Endometrium (tissue), 2 donors: ENCODE data around the gene GOLGA6L2.
A peak's percentile ranks its signal among the peaks of the same experiment; 100 is the strongest.
"Not testable (repeated sequence)": the region's sequence is repeated elsewhere in the genome, so short reads cannot be mapped to it uniquely, and the experiment has no call there.

Experiments used
- FAIRE-seq: peaks from 2 replicates; lab custom pipeline; 2012; peaks lifted over from hg19 to GRCh38; lab: Jason Lieb, UNC
- donor health status: control.
- donor health status: control.

Gene GOLGA6L2, protein sequence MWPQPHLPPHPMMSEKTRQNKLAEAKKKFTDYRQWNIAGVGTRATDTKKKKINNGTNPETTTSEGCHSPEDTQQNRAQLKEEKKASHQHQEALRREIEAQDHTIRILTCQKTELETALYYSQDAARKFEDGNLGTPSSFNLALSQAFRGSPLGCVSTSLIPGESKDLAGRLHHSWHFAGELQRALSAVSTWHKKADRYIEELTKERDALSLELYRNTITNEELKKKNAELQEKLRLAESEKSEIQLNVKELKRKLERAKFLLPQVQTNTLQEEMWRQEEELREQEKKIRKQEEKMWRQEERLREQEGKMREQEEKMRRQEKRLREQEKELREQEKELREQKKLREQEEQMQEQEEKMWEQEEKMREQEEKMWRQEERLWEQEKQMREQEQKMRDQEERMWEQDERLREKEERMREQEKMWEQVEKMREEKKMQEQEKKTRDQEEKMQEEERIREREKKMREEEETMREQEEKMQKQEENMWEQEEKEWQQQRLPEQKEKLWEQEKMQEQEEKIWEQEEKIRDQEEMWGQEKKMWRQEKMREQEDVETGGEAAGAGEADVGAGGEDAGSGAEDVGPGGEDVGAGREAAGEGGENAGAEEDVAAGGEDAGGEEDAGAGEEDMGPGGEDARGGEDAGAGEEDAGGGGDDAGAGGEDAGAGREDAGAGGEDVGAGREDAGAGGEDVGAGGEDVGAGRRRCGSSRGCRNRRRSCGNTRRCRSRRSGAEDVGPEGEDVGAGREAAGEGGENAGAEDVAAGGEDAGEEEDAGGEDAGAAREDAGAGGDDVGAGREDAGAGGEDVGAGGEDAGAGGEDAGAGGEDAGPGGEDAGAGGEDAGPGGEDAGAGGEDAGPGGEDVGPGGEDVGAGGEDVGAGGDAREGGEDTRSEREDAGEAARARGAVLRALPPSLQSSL

DNA sequence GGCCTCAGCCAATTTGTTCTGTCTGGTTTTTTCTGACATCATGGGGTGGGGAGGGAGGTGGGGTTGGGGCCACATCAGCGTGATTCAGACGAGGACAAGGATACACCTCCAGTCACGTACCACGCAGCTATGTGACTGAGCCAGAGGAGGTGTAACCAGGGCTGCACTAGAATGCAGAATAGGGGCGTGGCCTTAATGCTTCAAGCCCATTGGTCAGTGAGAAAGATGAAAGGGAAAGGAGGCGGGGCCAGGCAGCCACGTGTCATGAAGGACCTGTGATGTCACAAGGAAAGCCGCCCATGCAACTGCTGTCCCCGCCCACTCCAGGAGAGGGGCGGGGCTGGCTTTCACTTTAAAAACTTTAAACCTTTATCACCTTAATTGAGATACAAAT lies at the start of gene GOLGA6L2:
Gene GOLGA6L2, minus strand, starts transcription at position 137 of the 394 bp plus-strand sequence. Its CDS starts 62 bp downstream, at position 75.
- FAIRE-seq: no peak

DNA sequence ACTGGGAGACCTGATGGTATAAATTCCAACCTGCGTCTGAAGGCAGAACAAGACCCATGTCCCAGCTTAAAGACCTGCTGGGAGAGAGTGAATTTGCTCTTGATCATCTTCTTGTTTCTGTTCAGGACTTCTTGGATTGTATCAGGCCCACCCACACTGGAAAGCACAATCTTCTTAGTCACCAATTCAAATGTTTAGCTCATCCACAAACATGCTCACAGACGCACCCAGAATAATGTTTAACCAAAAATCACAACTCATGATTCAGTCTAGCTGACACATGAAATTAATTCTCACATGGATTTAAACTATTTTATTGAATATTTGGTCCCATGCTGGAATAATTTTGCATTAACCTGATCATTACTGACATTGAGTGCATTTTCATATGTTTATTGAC lies 37.8 kb upstream of the GOLGA6L2 start:
- FAIRE-seq: no peak

DNA sequence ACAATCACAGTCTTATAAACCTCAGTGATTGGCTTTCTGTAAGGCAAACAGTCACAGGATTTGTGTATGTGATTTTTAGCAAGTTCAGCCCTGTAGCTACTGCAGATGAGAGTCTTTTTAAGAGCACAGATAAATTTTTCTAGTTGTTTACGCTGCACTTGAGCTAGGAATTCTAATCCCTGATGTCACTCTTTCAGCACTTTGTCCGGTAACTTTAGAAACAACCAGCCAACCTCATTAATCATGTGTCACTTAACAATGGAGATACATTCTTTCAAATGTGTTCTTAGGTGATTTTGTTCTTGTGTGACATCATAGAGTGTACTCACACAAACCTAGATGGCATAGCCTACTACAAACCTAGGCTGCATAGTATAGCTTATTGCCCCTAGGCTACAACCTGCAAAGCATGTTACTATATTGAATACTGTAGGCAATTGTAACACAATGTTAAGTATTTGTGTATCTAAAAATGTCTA lies 36.8 kb upstream of the GOLGA6L2 start:
- FAIRE-seq: no peak

DNA sequence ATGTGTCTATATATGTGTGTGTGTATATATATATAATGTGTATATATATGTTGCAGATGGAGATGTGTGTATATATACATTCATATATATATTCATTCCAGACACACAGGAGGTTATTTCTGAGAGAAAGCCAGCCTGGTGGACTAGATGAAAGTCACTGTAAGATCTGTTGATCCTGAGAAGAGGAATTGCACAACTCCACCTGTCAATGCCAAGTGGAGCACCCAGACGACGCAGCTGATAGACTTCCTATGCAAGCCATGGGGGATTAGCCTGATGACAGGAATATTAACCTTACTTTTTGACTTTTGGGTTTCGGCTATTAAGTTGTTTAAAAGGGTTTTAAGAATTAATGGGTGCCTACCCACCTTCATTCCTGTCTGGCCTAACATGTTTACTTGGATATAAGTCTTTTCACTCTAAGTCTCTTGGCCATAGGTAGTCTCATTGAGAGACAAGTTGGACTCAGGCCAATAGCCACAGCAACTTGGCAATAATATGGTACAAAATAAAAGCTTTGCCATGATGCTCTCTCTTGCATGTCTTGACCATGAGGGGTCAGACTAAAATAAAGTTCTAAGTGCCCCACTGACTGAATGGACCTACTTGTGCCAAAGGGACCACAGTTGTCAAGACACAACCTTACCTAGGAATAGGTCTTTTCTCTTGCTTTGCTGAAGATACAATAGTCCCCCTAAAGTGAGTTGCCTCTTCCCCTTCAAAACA lies 35.9 kb upstream of the GOLGA6L2 start:
- no peak for FAIRE-seq

DNA sequence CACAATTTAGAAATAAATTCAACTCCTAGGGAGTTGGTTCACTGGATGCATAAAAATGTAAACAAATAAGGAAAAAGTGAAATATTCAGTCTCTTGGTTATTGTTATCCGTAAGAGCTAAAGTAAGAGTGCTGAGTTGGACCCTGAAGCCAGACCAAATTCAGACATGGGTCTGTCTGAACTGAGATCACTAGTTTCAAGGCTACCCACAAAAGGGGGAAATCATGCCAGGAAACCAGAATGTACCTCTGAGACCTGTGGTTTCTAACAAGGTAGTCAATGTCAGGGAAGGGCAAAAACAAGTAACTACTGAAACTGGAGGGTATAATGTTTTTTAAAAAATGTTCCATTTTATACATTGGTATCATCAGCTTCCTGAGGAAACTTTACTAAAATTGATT lies 35.2 kb upstream of the GOLGA6L2 start:
- no peak for FAIRE-seq

DNA sequence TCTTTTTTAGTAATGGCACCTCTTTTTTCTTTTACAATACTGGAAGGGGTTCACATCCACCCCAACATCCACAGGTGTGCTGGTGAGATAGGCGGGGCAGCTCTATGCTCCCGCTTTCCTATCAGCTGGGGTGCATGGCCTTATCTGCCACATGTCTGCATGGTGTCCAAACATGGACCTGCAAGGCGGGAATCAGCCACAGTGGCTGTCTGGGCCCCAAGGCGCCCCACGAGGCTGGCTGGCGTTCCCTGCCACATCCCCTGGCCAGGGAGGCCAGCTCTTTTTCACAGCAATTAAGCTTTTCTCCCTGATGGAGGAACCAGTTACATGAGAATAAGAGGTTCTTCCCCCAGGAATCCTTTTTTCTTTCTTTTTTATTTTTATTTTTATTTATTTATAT lies 30.9 kb upstream of the GOLGA6L2 start:
- FAIRE-seq: no peak

DNA sequence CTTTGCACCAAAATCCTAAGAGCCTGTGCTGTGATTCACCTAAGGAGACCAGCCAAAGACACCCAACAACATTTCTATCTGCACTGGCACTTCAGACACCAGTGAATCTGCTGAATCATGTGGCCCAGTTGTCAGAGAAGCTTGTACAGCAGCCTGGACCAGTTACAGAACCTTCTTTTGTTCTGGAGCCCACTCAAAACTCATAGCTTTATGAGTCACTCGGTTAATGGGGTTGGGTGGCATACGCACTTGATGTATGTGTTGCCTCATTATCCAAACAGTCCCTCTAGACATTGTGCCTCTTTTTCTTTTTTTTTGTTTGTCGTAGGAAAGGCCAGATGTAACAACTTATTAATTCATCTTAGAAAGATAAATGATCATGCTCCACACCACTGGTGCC lies 25.6 kb upstream of the GOLGA6L2 start:
- no peak for FAIRE-seq

DNA sequence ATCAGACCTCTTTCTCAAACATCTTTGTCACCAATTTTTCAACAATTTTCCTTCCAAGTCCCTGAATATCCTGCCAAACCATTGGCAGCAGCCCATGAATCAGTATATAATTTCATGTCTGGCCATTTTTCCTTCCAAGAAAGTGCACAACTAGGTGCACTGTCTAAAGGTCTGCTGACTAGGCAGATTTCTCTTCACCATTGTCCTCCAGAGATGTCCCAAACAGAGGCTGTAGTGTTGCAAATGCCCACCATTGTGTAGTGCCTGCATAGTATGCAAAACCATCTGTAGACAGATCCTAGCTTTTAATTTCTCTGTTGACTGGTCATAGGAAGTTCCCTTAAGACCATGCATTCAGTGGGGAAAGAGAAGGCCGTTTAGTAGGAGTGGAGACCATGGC lies 25.0 kb upstream of the GOLGA6L2 start:
- no peak for FAIRE-seq

DNA sequence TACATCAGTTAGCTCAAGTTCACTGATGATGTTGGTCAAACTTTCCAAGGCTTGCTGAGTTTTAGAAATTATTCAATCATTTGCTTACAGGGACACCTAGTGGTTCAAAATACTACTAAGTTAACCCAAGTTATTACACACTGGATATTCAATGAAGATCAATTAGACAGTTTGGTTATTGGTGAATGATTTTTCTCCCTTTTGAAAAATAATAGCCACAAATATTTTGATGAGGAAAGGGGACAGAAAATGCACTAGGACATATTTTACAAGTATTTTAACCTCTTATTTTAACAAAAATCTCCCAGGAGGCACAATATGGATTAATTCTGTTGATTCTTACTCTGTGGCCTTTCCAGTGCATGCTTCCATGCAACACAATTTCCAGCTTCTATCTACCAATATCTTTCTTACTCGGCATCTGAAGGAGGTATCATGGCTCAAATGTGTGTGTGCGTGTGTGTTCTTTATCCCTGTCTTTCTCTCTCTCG lies 20.1 kb upstream of the GOLGA6L2 start:
- peak; percentile 31 for FAIRE-seq

DNA sequence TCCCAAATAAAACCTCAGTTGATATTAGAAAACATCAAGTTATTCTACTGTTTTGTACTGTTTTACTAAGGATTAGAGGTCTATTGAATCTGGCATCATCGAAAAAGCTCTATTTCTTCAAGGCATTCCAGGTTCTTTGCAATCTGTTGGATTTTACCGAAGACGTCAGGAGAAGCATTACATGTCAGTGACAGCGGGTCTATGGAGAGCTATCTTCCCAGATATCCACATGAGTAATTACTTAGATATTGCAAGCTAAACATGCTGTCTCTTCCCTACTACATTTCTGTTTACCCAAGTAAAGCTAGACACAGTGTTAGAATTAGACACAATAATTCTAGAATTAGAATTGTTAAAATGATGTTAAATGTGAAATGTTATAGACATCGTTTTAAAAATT lies 10.8 kb upstream of the GOLGA6L2 start:
- no peak for FAIRE-seq

DNA sequence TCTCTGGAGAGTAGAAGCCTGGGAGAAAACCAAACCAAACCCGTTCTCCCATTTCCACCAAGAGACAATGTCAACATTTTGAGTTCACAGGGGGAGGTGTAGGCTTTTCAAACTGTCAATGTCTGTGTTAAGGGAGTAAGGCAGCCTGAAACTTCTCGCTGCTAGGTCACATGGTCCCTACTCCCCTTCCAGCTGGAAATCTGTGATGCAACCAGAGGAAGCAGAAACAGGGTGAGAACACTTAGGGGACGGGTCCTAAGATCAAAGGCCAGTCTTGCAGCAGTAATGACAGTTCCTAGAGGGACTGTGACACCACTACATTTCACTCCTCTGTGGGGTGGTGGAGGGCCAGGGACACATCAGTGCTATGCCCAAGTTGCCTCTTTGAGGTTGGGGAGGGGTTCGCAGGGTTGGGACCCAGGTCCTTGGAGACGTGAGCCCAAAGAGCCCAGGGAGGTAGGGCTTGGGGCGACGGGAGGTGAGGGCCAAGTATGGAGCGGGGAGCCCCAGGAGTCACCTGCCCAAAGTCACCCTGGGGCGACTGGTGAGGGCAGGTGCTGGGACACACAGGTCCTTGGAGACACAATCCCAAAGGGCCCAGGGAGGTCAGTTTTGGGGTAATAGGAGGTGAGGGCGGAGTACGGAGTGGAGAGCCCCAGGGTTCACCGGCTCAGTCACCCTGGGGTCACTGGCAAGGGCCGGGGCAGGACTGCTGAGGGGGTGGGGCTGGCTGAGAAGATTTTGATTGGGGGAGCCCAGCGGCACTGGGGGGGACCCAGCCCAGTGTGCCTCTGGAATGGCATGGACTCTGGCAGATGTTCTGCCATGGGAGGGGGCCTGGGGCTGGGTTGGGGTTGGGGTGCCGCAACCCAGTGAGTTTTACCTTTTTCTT lies 582 bp downstream of the GOLGA6L2 start:
- FAIRE-seq: no peak

DNA sequence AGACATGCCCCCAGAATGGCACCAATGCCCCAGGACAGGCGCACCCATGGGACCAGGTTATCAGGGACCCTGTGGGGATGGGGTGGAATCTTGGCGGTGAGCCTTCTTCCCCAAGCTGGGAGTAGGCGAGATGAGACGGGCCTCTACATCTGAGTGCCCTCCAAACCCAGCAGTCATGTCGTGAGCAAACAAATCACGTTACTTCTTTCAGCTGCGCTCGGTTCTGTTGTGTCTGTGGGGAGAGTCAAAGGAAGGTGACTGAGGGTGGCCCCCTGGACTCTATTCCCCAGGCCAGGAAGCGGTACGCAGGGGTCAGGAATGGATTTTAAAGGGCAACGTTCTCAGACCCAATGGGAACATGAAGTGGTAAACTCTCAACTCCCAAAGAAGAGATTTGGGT lies 2.8 kb downstream of the GOLGA6L2 start:
- FAIRE-seq: no peak

DNA sequence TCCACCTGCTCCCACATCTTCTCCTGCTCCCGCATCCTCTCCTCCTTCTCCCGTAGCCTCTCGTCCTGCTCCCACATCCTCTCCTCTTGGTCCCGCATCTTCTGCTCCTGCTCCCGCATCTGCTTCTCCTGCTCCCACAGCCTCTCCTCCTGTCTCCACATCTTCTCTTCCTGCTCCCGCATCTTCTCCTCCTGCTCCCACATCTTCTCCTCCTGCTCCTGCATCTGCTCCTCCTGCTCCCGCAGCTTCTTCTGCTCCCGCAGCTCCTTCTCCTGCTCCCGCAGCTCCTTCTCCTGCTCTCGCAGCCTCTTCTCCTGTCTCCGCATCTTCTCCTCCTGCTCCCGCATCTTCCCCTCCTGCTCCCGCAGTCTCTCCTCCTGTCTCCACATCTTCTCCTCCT lies 5.8 kb downstream of the GOLGA6L2 start:
- FAIRE-seq: no peak

DNA sequence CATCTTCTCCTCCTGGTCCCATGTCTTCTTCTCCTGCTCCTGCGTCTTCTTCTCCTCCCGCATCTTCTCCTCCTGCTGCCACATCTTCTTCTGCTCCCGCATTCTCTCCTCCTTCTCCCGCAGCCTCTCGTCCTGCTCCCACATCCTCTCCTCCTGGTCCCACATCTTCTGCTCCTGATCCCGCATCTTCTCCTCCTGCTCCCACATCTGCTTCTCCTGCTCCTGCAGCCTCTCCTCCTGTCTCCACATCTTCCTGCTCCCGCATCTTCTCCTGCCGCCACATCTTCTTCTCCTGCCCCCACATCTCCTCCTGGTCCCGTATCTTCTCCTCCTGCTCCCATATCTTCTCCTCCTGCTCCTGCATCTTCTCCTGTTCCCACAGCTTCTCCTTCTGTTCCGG lies 6.4 kb downstream of the GOLGA6L2 start:
- FAIRE-seq: no peak

DNA sequence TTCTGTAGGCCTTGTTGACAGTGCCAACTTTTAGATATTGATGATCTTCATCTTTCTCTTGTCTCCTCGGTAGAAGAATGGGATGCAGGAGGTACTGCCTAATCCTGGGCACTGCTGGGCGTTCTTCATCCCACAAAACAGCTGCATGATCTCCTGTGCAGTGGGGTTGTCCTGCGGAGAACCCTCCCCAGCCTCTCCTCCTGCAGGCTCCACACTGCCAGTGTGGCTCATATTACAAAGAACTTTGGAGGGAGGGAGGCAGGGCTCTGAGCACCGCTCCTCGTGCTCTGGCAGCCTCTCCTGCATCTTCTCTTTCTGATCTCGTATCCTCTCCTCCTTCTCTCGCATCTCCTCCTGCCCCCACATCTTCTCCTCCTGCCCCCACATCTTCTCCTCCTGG lies 7.5 kb downstream of the GOLGA6L2 start:
- FAIRE-seq: no peak

DNA sequence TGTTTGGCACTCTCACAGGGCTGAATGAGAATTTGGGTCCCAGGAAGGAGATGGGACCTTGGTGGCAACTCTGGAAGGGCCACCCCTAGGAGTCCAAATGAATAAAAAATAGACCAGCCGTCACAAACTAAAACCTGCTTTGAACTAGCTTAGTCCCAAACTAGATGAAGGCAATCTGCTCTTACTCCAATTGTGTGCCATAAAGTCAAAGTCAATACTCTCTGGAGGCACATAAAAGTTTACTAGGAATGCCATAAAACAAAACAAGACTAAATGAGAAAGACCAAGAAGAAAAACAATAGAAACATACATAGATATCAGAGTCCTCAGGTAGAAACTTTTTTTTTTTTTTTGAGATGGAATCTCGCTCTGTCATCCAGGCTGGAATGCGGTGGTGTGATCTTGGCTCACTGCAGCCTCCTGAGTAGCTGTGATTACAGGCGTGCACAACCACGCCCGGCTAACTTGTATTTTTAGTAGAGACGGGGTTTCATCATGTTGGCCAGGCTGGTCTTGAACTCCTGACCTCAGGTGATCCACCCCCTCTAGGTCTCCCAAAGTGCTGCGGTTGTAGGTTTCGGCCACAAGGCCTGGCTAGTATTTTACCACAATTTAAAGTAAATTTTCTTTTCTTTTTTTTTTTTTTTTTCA lies 8.1 kb downstream of the GOLGA6L2 start:
- no peak for FAIRE-seq

DNA sequence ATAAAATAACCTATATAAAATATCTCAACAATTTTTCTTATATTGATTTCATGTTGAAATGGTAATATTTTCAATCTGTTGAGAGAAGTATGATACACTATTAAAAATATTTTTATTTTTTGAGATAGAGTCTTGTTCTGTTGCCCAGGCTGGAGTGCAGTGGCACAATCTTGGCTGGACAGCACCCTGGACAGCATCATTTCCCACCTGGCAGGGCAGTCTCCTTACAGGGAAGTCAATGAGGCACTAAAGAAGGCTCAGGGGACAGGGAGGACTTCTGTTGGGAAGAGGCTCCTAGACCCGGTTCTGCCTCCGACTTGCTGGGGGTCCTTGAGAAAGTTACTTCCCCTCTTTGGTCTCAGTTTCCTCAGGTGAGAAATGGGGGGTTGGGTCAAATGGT lies 9.4 kb downstream of the GOLGA6L2 start:
- FAIRE-seq: no peak

DNA sequence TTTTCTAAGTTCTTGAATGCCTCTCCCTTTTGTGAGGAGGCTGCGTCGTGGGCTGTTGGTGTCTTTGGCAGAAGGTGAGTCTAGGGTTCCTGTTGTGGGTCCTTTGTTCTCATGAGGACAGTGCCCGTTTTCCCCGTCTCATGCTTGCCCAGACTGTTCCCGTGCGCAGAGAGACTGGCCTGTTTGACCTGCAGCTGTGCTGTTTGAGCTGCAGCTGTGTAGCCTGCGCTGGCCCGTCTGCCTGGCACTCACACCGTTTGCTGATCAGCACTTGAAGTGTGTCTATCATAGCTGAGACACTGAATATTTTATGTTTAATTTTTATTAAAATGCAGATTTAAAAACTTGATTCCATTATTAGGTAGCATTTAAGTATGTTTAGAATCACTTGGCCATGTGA lies 9.9 kb downstream of the GOLGA6L2 start:
- no peak for FAIRE-seq

DNA sequence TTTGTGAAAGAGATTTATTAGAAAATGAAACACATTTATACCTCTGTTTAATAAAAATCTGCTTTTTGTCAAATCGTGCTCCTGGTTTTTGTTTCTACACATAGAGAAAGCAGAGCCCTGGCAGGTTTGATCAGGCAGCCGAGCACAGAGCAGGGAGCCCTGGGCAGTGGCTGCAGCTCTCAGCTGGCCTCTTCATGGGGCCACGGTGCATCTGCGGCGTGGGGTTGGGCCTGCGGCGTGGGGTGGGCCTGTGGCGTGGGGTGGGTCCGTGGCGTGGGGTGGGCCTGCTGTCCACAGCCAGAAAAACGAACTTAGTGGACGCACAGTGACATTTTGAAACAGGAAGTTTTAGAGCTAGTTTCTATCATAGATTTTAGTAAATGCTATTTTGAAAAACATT lies 10.6 kb downstream of the GOLGA6L2 start:
- FAIRE-seq: no peak

DNA sequence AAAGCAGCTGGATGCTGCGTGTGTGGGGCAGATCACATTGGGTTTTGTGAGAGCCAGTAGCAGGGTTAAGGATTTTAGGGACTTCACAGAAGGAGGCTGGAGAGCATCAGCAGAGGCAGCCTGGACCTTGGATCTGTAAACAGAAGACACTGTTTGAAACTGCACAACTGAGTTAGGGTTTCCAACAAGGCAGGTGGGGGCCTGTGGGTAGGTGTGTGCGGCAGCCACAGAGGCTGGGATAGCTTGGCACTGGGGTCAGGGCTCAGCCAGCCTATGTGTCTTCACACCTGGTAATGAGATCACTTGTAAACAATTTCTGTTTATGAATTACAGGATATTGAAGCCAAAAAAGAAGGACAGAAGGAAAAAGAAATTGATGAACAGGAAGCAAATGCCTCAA lies 12.3 kb downstream of the GOLGA6L2 start:
- not testable (repeated sequence) for FAIRE-seq

DNA sequence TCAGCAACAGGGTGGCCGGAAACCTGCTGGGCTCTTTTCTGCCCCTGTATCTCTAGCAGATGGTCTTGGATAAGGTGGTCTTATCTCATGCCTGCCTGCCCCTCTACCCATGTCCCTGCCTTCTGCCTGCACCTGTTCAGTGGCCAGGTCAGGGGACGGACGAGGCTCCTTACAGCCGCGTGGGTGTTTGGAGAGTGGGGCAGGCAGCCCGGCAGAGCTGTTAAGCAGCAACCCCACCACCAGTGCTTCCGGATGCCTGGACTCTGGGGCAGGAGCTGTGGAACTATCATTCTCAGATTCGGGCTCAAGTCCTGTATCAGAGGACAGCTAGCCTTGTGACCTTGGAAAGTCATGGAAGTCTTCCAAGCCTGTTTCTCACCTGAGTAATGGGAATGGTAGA lies 21.7 kb downstream of the GOLGA6L2 start:
- FAIRE-seq: not testable (repeated sequence)
